CD4-positive, alpha-beta T cell treated with Interleukin-15 for 4 hours (primary cell): ENCODE results near the gene GPR42.
"Not testable (repeated sequence)": the region's sequence is repeated elsewhere in the genome, so short reads cannot be mapped to it uniquely, and the experiment has no call there.

Experiments
- DNase-seq: peaks from one replicate; pipeline ENCODE4 v3.0.0-alpha.2; 2020; ENCODE audit warnings: low spot score

Gene GPR42

DNA sequence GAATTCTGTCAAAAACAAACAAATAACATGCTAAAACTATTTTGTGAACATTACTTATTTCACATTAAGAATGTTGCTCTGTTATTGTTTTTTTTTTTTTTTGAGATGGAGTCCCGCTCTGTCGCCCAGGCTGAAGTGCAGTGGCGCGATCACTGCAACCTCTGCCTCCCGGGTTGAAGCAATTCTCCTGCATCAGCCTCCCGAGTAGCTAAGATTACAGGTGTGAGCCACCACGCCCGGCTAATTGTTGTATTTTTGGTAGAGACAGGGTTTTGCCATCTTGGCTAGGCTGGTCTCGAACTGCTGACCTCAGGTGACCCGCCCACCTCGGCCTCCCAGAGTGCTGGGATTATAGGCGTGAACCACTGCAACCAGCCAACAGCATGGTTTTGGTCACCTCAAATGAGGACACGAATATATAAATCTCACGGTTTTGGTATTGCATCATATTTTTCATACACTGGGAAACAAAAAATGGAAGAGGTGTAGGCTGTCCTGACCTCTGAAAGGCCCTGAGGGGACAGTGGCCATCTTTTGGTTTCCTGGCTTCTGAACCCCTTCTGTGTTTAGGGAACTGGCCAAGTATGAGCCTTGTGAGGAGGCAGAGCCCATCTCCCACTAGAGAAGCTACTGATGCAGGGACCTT is 25.5 kb downstream of the GPR42 start:
- no peak for DNase-seq

DNA sequence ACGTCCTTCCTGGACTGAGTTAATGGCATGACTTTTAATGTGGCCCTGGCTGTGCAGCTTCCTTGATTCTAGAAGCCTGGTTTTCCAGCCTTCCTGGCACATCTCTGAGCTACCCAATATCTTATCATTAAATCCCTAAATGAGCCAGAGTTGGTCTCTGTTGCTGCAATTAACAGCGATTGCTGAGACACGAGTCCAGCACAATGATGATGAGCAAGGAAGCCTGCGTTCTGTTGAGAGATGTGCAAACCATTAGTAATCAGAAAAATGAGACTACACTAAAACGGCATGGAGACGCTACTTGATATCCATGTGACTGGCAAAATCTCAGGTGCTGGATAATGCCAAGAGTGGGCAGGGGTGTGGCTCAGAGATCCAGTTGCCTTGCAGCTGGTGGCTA is 26.2 kb downstream of the GPR42 start:
- no peak for DNase-seq

DNA sequence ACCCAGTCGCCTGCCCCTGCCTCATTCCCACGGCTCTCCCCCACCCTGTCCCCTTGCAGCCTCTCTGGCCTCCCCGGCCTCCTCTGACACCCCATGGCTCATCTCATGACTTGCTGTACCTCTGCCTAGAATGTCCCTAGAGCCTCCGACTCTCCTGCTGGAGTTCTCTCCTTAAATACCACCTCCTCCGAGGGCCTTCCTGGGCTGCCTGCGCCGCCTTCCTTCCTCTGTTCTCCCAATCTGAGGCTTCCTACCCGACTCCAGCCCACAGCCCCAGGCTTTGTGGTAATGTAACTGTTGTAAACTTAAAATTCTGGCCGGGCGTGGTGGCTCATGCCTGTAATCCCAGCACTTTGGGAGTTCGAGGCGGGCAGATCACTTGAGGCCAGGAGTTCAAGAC is 27.7 kb downstream of the GPR42 start:
- DNase-seq, result no peak

DNA sequence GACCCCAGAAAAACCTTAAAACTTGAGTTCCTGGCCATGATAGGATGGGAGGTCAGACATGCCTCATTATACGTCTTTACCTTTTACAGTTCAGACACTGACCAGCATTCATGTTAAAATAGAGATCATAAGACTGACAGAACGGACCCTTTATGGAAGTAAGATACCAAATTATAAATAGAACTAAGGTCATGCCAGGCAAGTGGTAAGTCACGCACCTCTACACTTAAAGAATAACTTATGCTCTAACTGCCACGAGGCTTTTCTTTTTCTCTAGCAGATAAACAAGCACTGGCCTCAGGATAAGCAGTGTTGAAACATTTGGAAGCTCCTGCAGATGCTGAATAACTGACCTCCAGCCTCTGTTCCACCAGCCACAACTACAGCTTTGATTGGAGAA is 28.4 kb downstream of the GPR42 start:
- DNase-seq, result no peak

DNA sequence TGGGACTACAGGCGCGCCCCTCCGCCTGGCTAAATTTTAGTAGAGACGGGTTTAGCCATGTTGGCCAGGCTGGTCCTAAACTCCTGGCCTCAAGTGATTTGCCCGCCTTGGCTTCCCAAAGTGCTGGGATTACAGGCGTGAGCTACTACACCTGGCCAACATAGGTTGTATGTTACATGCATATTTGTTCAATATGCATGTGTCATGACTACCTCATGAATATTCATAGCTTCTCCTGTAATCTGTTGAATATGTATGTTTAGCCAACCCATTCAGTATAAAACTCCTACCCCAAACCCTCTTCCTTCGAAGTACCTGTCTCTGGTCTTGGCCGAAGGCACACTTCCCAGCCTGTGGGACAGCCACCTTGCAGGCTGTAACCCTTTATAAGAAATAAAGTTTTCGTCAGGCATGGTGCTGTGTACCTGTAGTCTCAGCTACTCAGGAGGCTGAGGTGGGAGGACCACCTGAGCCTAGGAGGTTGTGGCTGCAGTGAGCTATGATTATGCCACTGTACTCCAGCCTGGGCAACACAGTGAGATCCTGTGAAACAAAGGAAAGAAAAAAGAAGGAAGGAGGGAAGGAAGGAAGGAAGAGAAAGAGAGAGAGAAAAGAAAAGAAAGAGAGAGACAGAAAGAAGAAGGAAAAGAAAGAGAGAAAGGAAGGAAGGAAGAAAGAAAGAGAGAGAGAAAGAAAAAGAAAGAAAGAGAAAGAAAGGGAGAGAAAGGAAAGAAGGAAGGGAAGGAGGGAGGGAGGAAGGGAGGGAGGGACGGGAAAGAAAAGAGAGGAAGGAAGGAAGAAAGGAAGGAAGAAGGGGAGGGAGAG is 29.3 kb downstream of the GPR42 start:
- no peak for DNase-seq

DNA sequence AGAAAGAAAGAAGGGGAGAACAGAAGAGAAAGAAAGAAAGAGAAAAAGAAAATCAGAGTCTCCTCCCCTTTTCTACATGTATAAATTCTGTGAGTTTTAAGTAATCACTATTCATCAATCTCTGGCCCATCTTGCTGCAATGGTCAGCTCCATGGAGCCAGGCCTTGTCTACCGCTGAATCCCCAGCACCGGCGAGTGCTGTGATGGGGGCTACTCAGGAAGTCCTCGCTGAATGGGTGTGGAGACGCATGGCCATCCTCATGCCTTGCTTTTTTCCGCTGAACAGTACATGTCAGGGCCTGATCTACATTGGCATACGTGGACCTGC is 29.9 kb downstream of the GPR42 start:
- DNase-seq, result no peak

DNA sequence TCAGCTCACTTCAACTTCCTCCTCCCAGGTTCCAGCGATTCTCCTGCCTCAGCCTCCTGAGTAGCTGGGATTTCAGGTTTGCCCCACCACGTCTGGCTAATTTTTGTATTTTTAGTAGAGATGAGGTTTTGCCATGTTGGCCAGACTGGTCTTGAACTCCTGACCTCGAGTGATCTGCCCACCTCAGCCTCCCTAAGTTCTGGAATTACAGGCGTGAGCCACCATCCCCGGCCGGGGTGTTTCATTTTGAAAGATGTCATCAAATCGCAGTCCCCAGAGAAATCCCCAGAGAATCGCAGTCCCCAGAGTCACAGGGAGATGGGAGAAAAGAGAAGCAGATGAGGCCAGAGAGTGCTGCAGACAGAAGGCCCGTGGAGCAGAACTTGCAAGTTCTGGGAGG is 30.5 kb downstream of the GPR42 start:
- DNase-seq, result not testable (repeated sequence)

DNA sequence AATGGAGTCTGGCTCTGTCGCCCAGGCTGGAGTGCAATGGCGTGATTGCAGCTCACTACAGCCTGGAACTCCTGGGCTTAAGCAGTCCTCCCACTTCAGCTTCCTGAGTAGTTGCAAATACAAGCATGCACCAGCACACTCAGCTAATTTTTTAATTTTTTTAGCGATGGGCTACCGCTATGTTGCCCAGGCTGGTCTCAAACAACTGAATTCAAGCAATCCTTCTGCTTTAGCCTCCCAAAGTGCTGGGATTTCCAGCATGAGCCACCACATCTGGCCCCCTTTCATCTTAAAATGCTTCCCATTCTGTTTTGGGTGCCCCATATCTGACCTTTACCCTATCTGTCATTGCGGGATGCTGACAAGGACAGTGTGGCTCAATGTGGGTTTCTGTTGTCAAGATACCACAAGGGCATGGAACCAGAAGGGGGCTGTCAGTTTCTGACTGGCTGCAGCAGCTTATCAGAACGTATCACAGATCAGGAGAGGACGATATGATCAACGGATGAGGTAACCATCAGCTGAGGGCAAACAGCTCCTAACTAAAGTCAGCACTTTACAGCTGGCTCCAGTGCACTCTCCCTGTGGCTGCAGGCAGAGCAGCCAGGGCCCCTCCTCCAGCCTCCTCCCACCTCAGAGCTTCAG is 32.4 kb downstream of the GPR42 start:
- no peak for DNase-seq

DNA sequence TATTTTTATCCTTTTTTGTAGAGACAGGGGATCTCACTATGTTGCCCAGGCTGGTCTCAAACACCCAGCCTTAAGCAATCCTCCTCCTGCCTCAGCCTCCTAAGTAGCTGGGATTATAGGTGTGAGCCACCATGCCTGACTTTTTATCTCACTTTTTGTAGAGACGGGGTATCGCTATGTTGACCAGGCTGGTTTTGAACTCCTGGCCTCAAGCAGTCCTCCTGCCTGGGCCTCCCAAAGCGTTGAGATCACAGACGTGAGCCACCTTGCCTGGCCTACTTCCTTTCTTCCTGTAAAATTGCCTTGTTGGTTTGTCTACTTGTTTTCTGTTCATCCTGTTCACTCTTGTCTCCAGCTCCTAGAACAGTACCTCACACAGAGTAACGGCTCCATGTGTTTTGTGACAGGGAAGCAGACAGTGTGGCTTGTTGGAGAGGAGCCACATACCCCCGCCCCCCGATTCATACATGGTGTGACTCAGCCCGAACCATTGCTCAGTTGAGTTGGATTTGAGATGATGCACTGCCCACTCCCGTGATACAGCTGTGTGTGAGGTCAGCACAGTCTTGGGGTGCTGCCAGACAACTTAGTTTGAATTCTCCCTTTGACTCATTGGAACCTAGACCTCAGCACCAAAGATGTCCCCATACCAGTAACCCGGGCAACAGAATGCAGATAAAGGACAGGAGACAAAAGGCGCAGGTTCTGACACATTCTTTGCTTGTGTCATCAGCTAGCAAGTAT is 34.2 kb downstream of the GPR42 start:
- no peak for DNase-seq

DNA sequence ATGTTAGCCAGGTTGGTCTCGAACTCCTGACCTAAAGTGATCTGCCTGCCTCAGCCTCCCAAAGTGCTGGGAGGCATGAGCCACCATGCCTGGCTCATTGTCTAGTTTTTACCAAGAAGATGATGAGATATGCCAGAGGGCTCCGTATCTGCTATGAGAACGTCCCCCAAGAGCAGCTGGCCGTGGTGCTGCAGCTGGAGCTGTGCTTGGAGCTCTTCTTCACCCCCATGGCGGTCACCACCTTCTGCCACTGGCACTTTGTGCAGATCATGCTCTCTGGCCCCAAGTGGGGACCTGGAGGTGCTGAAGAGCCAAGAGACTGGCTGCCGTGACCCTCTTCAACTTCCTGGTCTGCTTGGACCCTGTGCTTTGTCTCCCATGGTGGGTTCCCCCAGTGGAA is 36.8 kb downstream of the GPR42 start:
- no peak for DNase-seq

DNA sequence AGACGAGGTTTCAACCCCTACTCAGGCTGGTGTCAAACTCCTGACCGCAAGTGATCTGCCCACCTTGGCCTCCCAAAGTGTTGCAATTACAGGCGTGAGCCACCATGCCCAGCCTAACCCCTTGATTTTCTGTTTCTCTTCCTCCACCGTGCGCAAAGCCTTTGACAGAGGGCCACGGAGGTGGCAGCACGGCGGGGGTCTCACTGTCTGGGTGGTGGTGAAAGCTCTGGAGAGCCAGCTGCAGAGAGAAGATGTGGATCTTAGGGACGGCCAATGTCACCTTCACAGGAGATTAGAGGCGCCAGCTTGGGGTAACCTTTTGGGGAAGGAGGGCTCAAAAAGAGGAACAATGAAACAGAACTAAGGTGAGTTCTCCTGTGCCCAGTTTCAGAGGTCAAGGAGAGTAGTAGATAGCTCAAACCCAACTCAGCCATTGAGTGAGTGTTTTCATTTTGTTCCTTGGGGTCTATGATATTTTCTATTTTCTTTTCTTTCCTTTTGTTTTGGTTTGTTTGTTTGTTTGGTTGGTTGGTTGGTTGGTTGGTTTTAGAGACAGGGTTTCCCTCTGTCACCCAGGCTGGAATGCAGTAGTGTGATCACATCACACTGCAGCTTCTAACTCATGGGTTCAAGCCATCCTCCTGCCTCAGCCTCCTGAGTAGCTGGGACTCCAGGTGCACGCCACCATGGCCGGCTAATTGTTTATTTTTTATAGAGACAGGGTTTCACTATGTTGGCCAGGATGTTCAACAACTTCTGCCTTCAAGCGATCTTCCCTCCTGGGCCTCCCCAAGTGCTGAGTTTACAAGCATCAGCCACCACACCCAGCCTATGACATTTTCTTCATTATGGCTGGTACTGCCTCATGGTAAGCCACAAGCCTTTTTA is 37.7 kb downstream of the GPR42 start:
- no peak for DNase-seq

DNA sequence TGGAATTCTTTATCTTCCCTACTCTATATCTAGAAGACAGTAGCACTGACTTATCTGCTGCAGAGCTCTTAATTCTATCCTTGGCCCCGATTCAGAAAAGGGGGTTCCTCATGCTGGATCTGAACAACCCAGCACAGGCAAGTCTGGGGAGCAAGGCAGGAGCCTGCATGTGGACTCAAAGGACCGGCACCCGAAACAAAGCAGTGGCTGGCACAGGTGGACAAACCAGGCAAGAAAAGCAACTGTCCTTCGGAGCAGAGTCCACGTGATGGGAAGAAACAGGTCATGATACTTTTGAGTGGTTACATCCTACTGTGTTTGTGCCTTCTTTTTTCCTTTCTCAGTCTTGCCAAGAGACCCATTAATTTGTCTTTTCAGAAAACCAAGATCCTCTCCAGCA is 38.3 kb downstream of the GPR42 start:
- DNase-seq, result no peak

DNA sequence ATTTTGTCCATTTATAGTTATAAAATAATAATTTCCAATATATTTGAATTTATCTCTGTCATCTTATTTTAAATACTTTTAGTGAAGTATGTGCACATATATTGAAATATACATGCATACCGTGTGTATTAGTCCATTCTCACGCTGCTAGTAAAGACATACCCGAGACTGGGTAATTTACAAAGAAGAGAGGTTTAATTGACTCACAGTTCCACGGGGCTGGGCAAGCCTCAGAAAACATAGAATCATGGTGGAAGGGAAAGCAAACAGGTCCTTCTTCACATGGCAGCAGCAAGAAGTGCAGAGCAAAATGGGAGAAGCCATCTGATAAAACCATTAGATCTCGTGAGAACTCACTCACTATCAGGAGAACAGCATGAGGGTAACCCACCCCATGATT is 39.6 kb downstream of the GPR42 start:
- no peak for DNase-seq

DNA sequence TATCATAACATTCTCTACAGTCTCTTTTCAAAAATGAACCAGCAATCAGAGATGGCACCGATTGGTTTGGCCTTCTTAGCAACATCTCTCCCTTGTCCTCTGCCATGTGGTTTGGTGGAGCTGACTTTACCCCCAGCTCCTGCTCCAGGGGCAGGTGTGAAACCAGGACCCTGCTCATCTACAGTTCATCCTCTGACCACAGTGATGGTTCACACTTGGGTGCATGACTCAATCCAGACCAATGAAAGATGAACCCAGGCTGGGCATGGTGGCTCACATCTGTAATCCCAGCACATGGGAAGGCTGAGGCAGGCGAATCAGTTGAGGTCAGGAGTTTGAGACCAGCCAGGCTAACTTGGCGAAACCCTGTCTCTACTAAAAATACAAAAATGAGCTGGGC is 43.6 kb downstream of the GPR42 start:
- no peak for DNase-seq

DNA sequence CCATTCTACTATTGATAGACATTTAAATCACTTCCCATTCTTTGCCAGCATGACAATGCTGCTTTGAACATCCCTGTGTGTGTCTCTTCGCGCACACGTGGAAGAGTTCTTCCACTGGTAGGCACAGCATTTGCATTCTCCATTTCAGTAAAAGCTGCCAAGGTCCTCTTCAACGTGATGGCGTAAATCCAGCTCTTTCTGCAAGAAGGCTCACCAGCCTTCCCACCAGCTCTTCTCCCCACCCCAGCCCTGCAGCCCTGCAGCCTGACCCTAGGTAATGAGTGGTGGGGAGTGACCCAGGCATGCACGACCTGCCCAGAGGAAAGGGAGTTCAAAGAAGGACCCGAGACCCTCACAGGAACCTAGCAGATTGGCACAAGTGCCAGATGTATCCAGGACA is 45.5 kb downstream of the GPR42 start:
- DNase-seq, result no peak

DNA sequence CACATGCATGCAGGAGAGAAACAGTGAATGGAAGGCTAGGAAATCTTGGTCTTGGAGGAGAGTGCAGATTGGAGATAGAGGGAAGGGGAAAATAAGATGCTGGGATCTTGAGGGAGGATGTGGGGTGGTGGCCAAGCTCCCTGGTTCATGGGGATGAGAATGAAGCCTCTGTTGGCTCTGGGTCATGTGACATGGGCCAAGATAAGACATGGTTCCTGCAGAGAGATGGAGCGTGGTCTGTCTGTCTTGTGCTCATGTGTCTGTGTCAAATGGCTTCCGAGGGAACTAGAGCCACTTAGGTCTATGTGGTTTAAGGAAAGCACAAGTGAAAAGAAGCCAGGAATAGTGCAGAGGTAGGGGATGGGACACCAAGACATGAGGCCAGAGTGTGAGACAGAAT is 46.4 kb downstream of the GPR42 start:
- no peak for DNase-seq

DNA sequence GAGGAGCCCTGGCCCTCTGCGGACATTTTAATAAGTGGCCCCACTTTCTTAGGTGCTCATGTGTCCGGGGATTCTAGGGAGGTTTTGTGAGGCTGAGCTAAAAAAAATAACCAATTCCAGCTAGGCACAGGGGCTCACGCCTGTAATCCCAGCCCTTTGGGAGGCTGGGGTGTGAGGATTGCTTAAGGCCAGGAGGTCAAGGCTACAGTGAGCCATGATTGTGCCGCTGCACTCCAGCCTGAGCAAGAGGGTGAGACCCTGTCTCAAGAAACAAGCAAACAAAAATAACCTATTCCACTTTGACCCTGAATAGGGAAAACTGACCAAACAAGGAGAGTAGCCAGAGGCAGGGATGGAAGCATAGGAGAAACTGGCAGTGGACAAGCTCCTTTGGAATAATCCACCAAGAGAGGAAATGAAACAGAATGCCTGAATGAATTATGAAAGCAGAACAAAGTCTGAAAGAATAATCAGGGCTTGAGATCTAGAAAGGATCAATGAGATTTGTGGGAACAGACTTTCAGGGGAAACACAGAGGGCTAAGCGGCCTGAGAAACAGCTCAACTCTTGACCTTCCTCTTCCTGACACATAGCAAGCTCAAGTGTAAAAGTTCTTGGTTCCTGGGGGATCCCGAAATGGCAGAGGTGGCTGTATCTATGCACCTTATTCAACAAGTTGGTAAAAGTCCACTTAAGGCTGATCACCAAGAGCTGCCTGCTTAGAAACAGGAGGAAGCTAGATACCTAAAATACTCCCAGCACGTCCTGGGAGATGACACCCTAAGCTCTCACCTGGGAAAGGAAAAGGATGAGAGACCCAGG is 47.1 kb downstream of the GPR42 start:
- DNase-seq, result no peak

DNA sequence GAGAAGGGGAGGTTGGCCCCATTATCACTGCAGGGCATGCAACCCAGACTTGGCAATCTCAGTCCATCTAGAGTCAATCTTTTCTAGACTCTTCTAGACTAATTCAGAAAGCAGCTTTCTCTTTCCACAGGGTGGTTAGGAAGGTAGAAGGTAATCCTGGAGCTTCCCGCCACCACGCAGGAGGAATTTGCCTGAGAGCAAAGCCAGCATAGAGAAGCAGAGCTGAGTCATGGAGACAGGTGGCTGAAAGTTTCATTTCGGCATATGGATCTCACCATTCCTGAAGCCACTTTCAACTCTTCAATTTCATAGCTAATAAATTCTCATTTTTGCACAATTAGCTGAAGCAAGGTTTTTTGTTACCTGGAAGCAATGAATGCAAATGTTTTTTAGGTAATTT is 48.2 kb downstream of the GPR42 start:
- DNase-seq, result no peak

DNA sequence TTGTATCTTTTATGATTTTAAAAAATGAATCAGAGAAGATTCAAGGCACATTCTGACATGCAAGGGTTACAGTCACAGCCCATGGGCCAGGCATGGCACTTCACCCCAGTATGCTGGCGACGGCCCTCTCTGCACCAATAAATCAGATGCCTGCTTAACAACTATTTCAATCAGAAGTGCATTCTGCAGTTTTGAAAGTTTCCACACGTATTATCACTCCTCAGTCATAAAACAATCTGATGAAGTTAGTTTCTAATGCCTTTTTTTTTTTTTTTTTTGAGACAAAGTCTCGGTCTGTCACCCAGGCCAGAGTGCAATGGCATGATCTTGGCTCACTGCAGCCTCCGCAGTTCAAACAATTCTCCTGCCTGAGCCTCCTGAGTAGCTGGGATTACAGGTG is 48.9 kb downstream of the GPR42 start:
- DNase-seq, result no peak

DNA sequence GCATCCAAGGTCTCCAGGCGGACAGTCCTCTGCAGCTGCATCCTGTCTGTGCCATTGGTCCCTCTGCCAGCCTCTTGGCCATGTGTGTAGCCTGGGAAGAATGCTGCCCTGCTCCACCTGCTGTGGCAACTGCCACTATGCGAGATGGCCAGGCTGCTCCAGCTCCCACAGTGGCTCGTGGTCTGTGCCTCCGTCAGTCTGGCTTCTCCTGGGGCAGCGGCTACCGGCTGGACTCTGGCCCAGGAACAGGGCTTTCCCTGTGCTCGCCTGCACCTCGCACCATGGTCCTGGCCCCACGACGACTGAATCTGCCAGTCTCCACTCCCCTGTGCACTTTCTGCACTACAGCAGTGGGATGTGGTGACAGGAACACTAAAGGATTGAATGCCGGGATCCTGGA is 50.5 kb downstream of the GPR42 start:
- DNase-seq, result no peak
